Fibroblast of villous mesenchyme (primary cell): ENCODE data around the gene CASTOR1. TPM values are rescaled to one million over a fixed set of nuclear protein-coding genes. Genes with fewer than 3 reads are reported as not detected.

ENCODE experiments used
- DNase-seq: peaks from one replicate; pipeline ENCODE4 v3.0.0-alpha.2; 2010; ENCODE audit warnings: low read depth
- H3K4me3 ChIP-seq: 2 replicates; pipeline ENCODE4 v1.5.1; 2011; ENCODE audit warnings: low read depth, mild to moderate bottlenecking, low read length
- CTCF ChIP-seq: IDR thresholded peaks from 2 replicates; pipeline ENCODE4 v1.5.1; 2012; ENCODE audit warnings: low read depth, mild to moderate bottlenecking, low read length; ENCODE audit not compliant: insufficient read depth
- total RNA-seq: library from RNA; depleted of rRNA; stranded (reverse); fragments of >200 nt; gene quantifications from 2 replicates; pipeline ENCODE4 v1.2.3, GENCODE V29; 2012

The CASTOR1 gene
- total RNA-seq, 1 donor, result 4.3 TPM

- TF ChIP-seq CTCF, result no peak
- no peak overlapping the region for H3K4me3 ChIP-seq
- DNase-seq, result peak; percentile 37
Measured at GRCh38 chr22:30279046-30279788, 10.1 kb downstream of the CASTOR1 start.

- TF ChIP-seq CTCF, result no peak
- peak; percentile 48 for DNase-seq
- no peak overlapping the region for H3K4me3 ChIP-seq
Measured at GRCh38 chr22:30277547-30278344, 11.6 kb downstream of the CASTOR1 start.

GRCh38 chr22:30276039-30276438 lies 13.3 kb downstream of the CASTOR1 start:
- no peak for TF ChIP-seq CTCF
- DNase-seq, result no peak

GRCh38 chr22:30275625-30276024 lies 13.7 kb downstream of the CASTOR1 start:
- DNase-seq, result no peak
- no peak overlapping the region for H3K4me3 ChIP-seq
- no peak for TF ChIP-seq CTCF

More at GRCh38 chr22:30276039-30276438, 13.3 kb downstream of the CASTOR1 start:
- no peak overlapping the region for H3K4me3 ChIP-seq

GRCh38 chr22:30274437-30274812 lies 14.9 kb downstream of the CASTOR1 start:
- no peak for TF ChIP-seq CTCF
- no peak overlapping the region for H3K4me3 ChIP-seq
- no peak for DNase-seq

GRCh38 chr22:30273711-30274436 lies 15.4 kb downstream of the CASTOR1 start:
- DNase-seq, result no peak
- no peak overlapping the region for H3K4me3 ChIP-seq
- no peak for TF ChIP-seq CTCF
